Heart right ventricle (tissue), 16 donors: ENCODE data around the gene PIP5K1A. TPM values are rescaled to one million over a fixed set of nuclear protein-coding genes. Genes with fewer than 3 reads are reported as not detected.
A peak's percentile ranks its signal among the peaks of the same experiment; 100 is the strongest.

ENCODE experiments used
- ATAC-seq, 8 donors: fragments of 200-7000 bp; cut with Tn5 transposase; one replicate each; pipeline ENCODE4 v1.9.1; 2020; ENCODE audit warnings: mild to moderate bottlenecking in 8 of 8, moderate library complexity in 8 of 8, moderate number of reproducible peaks in 1 of 8
- DNase-seq, 2 donors: peaks; one replicate each; pipeline ENCODE4 v3.0.0-alpha.2; 2020
- H3K27ac ChIP-seq, 10 donors: fragments of 200-600 bp; sonication (generic) in 2 of 10; one replicate each; pipeline versions ENCODE4 v1.5.0 to v1.8.0; 2020 to 2022; ENCODE audit warnings: mild to moderate bottlenecking in 3 of 10
- H3K27me3 ChIP-seq, 7 donors: fragments of 200-600 bp; one replicate each; pipeline ENCODE4 v1.8.0; 2021 to 2022; ENCODE audit warnings: mild to moderate bottlenecking in 2 of 7
- H3K36me3 ChIP-seq, 9 donors: fragments of 200-600 bp; sonication (generic) in 1 of 9; one replicate each; pipeline versions ENCODE4 v1.5.0 to v1.8.0; 2020 to 2022; ENCODE audit warnings: mild to moderate bottlenecking in 2 of 9
- H3K4me1 ChIP-seq, 9 donors: fragments of 200-600 bp; sonication (generic) in 1 of 9; one replicate each; pipeline versions ENCODE4 v1.5.0 to v1.8.0; 2020 to 2022; ENCODE audit warnings: mild to moderate bottlenecking in 4 of 9
- H3K4me3 ChIP-seq, 10 donors: fragments of 200-600 bp; sonication (generic) in 2 of 10; one replicate each; pipeline versions ENCODE4 v1.5.0 to v1.8.0; 2020 to 2022; ENCODE audit warnings: mild to moderate bottlenecking in 7 of 10, moderate library complexity in 2 of 10
- H3K9me3 ChIP-seq, 11 donors: fragments of 200-600 bp in 10 of 11; sonication (generic) in 2 of 11; one replicate each; pipeline versions ENCODE4 v1.5.0 to v1.8.0; 2013 to 2022; ENCODE audit warnings: mild to moderate bottlenecking in 2 of 11, control low read depth in 1 of 11, moderate library complexity in 1 of 11
- WGBS, 2 donors: extraction: QIAGEN DNeasy Blood & Tissue Kit; methylation state at CpG; one replicate each; pipeline ENCODE4 v1.1.7; 2013; ENCODE audit warnings: inconsistent platforms in 1 of 2; 5-methylcytosine and 5-hydroxymethylcytosine counted together
- intact Hi-C, 10 donors: fragments of 100-400 bp; cut with DNase I; formaldehyde crosslinking; loops; one replicate each; pipeline versions ENCODE4 v1.11.1 to v1.14.2; 2022
- polyA plus RNA-seq, 2 donors: library from polyadenylated mRNA; stranded (reverse); fragments of 200-250 nt; gene quantifications; one replicate each; pipeline ENCODE4 v1.2.3, GENCODE V29; 2013
- total RNA-seq, 10 donors: library from RNA; stranded (reverse); fragmentation: NEBNext Ultra II Directional in 3 of 10; extraction: Animal tissue kit (Norgen Biotek cat#: 25700) in 3 of 10; gene quantifications; one replicate each; pipeline versions ENCODE4 v1.2.1 to v1.2.4, GENCODE V29; 2021 to 2023
- TF ChIP-seq, protein P1 (sequence below), 9 donors: fragments of 200-600 bp; sonication (generic) in 2 of 9; IDR thresholded peaks; one replicate each; pipeline versions ENCODE4 v1.5.0 to v1.8.0; 2021 to 2022; ENCODE audit warnings: antibody characterized with exemption in 9 of 9, mild to moderate bottlenecking in 5 of 9, moderate library complexity in 1 of 9
- donor health status: Arrhythmogenic right ventricular cardiomyopathy.
- donor health status: ischemic (EF 13 %, LVEDD 7.1; RV severe dilation, severe dysfunction).
- donor health status: healthy with polysubstance abuse.
- donor health status: DM: no; HTN: yes; CAD: no.
- donor health status: DM: no; HTN: no; CAD: no.
- donor health status: ischemic (EF 25% LVEDD 6.9; RV normal size, moderate dysfunction).
- donor health status: ischemic (EF 25% LVEDD 5.7; RV mildly dilated, moderate dysfunction).
- donor health status: healthy.
- donor health status: DM: yes; HTN: yes; CAD: no.
- donor health status: Ischemic cardiomyopathy.
- donor health status: ischemic (EF 35%, LVEDD 5.7; RV mildly dilated, moderate dysfunction).
- donor health status: nonischemic (EF 11% LVEDD 7.7; RV severe dilation, severe dysfunction).
- donor health status: DM: yes; HTN: yes; CAD: no.
- donor health status: PGD.
- donor health status: ischemic (EF 29% LVEDD 5.4; RV normal size, mild dysfunction).
- donor health status: nonischemic (EF 23%, LVEDD 6.1; RV moderate dilation, normal function).

Gene PIP5K1A
- total and polyA plus RNA-seq, 12 donors = 11.5 to 48.0 (median 38.7) TPM

DNA sequence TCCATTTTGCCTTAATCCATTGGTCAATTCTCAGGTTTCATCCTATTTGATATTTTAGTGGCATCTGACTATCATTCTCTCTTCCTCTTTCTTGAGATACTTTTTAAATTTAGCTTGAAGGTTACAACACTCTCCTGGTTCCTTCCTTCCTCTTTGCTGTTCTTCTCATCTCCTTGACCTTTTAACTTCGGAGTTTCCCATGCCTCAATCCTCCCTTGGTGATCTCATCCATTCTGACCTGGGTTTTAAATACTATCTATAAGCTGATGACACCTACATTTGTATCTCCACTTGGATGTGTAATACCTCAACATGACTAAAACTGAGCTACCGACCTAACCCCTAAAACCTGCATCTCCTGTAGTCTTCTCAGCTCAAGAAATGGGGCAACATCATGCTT lies 78.9 kb downstream of the PIP5K1A start:
- DNase-seq = no peak
- Histone ChIP-seq H3K4me3 (no peak overlapping the region), H3K36me3 (peaks cover 0 to 9% (median 0%) of the 10 kb centered on the region in 9 donors), H3K27ac (peak overlapping the region in 1 of 10 donors; percentile 60), H3K4me1 (peaks cover 0 to 42% (median 5%) of the 10 kb centered on the region in 9 donors), H3K9me3 (no peaks in the 10 kb centered on the region), H3K27me3 (no peaks in the 10 kb centered on the region)
- TF ChIP-seq, protein P1, sequence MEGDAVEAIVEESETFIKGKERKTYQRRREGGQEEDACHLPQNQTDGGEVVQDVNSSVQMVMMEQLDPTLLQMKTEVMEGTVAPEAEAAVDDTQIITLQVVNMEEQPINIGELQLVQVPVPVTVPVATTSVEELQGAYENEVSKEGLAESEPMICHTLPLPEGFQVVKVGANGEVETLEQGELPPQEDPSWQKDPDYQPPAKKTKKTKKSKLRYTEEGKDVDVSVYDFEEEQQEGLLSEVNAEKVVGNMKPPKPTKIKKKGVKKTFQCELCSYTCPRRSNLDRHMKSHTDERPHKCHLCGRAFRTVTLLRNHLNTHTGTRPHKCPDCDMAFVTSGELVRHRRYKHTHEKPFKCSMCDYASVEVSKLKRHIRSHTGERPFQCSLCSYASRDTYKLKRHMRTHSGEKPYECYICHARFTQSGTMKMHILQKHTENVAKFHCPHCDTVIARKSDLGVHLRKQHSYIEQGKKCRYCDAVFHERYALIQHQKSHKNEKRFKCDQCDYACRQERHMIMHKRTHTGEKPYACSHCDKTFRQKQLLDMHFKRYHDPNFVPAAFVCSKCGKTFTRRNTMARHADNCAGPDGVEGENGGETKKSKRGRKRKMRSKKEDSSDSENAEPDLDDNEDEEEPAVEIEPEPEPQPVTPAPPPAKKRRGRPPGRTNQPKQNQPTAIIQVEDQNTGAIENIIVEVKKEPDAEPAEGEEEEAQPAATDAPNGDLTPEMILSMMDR (IDR thresholded peaks at IDR 0.05) = no peak
- no peak for ATAC-seq
- 68 to 76% methylated on average over 2 of the region's 2 CpGs for WGBS, 2 donors
- intact Hi-C loops = no loop called here

DNA sequence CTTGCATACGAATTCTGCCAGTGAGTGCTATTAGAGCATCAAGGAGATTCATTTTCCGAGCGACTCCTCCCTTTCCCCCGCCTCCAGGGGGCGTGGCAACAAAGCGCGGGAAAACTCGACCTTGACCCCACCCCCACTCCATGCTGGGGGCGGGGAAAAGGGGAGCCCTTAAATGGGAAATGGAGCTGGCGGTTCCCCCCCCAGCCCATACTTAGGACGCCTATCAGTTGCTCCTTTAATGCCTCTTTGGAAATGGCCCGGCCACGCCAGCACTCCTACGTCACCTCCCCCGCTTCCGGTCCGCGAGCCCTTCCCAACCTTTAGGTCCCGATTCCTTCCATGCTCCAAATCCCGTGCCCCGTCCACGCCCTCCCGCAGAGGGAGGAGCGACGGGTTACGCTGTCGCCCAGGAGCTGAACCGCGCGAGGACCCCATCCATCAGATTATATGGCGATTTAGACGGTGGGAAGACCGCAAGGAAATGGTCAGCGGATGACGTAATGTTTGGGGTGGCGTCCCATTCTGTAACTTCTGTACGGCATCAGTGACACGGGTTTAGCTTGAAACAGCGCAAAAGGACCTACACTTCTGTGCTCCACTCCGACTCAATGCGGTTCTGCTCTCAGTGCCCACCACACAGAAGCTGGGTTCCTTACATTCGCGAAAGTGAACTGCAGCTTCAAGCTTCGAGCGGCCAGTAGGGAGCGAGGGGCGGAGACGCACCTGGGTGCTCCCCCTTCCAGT lies 83.0 kb downstream of the PIP5K1A start:
- WGBS, 2 donors = 0 to 1% methylated on average over 46 to 48 of the region's 48 CpGs
- Histone ChIP-seq H3K4me3 (peak overlapping the region; percentile 63 to 96 (median 84)), H3K27me3 (no peaks in the 10 kb centered on the region), H3K27ac (peak overlapping the region; percentile 94 to 99 (median 97)), H3K36me3 (peaks cover 0 to 18% (median 8%) of the 10 kb centered on the region in 9 donors), H3K9me3 (no peaks in the 10 kb centered on the region), H3K4me1 (peaks cover 0 to 43% (median 20%) of the 10 kb centered on the region in 9 donors)
- intact Hi-C loops = loop anchor here in 4 of 10 donors (1.0 to 10.0 kb wide), 7 partner anchors 27 to 118 kb away; partner anchors contain the start of genes PI4KB (in 2 of the 4), PSMB4 (in 2 of the 4), PIP5K1A (in 1 of the 4) and PSMD4 (in 1 of the 4)
- ATAC-seq (peak; percentile 84 to 92 (median 87)), DNase-seq (peak; percentile 94 to 97)
- TF ChIP-seq, protein P1 (IDR thresholded peaks at IDR 0.05) = peak in 8 of 9 donors; percentile 25 to 61 (median 48)

DNA sequence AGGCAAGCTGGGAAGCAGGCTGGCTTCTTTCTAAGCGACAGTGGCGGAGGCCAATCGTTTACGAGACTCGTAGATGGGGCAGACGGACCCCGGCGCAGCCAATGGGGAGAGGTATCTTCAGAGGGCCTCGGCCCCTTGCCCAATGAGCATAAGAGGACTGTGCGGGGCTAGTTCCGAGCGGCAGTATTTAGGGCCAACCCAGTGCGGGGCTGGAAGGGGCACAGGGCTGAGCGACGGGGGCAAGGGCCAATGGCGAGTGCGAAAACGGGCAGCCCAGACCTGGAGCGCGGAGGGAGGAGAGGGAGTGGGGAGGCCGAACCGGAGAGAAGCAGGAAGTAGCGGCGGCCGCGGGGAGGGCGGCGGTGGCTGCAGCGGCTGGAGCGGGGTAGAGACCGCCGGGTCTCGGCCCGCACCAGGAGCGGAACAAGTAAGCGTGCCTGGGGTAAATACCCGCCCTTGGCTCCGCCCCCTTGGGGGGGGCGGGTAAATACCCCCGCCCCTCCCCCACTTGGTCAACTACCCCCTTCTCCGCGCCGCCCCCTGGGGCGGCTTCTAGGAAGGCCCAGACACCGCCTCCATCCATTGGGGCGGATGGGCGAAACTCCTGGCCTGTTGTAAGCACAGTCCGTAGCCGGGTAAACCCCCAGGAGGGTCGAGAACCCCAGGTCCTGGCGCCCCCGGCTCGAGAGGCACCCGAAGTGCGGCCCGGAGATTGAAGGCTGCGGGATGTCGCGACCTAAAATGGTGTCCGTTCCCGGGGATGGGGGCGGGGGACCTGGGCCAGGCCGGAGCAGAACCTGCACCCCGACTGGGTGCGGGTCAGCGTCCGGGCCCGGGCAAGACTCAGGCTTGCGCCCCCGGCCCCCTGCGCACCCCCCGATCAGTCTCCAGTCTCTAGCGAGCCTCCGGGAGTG lies 83.9 kb downstream of the PIP5K1A start, which contains the start of gene ZNF687:
TSS of gene ZNF687 (plus strand) at position 331 of the 914 bp plus-strand sequence. CDS start 3,993 bp downstream, outside the sequence.
- peak; percentile 90 to 96 (median 94) for ATAC-seq
- H3K9me3 ChIP-seq = no peaks in the 10 kb centered on the region
- H3K27ac ChIP-seq = peak within 1 kb of the TSS; percentile 94 to 99 (median 97)
- intact Hi-C loops = loop anchor here in 4 of 10 donors (1.0 to 10.0 kb wide), 7 partner anchors 28 to 117 kb away; partner anchors contain the start of genes PI4KB (in 2 of the 4), PSMB4 (in 2 of the 4), PIP5K1A (in 1 of the 4) and PSMD4 (in 1 of the 4)
- peak; percentile 100 for DNase-seq
- H3K4me3 ChIP-seq = peak within 1 kb of the TSS; percentile 73 to 96 (median 86)
- WGBS, 2 donors = 0 to 1% methylated on average over 72 to 74 of the region's 74 CpGs
- TF ChIP-seq, protein P1 (IDR thresholded peaks at IDR 0.05) = peak in 1 of 9 donors; percentile 13
- H3K27me3 ChIP-seq = no peaks in the 10 kb centered on the region
- H3K36me3 ChIP-seq = peaks cover 0 to 26% (median 17%) of the 10 kb centered on the region in 9 donors
- H3K4me1 ChIP-seq = peaks cover 0 to 36% (median 20%) of the 10 kb centered on the region in 9 donors
